GM21717 (cell line): ENCODE data around the gene ADRB1.

Experiments
- ATAC-seq: cut with Tn5 transposase; IDR thresholded peaks from one replicate; pipeline ENCODE4 v1.9.1; 2021; ENCODE audit warnings: mild to moderate bottlenecking, moderate library complexity; ENCODE audit not compliant: unreplicated experiment

ADRB1 gene

GRCh38 chr10:114043532-114044246 lies at the start of gene ADRB1:
Gene ADRB1 (plus strand): TSS chr10:114043866. CDS start chr10:114044133, 267 bp downstream.
- ATAC-seq, result no peak

GRCh38 chr10:113995201-113995600 lies 48.5 kb upstream of the ADRB1 start:
- no peak for ATAC-seq

- ATAC-seq, result no peak
Measured at GRCh38 chr10:113997428-113997827, 46.2 kb upstream of the ADRB1 start.

- ATAC-seq, result no peak
Measured at GRCh38 chr10:113999531-113999930, 44.1 kb upstream of the ADRB1 start.

GRCh38 chr10:114000457-114001010 lies 43.1 kb upstream of the ADRB1 start:
- no peak for ATAC-seq

- ATAC-seq, result no peak
Measured at GRCh38 chr10:114002422-114002821, 41.2 kb upstream of the ADRB1 start.

- no peak for ATAC-seq
Measured at GRCh38 chr10:114003161-114003941, 40.3 kb upstream of the ADRB1 start.

- ATAC-seq, result no peak
Measured at GRCh38 chr10:114009281-114009996, 34.2 kb upstream of the ADRB1 start.

- ATAC-seq, result no peak
Measured at GRCh38 chr10:114010316-114010715, 33.4 kb upstream of the ADRB1 start.

GRCh38 chr10:114012650-114013049 lies 31.0 kb upstream of the ADRB1 start:
- no peak for ATAC-seq

GRCh38 chr10:114015708-114016107 lies 28.0 kb upstream of the ADRB1 start:
- ATAC-seq, result no peak

GRCh38 chr10:114017271-114017670 lies 26.4 kb upstream of the ADRB1 start:
- ATAC-seq, result no peak

- no peak for ATAC-seq
Measured at GRCh38 chr10:114017873-114018272, 25.8 kb upstream of the ADRB1 start.

- no peak for ATAC-seq
Measured at GRCh38 chr10:114019226-114019625, 24.4 kb upstream of the ADRB1 start.

GRCh38 chr10:114021154-114021553 lies 22.5 kb upstream of the ADRB1 start:
- no peak for ATAC-seq

GRCh38 chr10:114021717-114022680 lies 21.7 kb upstream of the ADRB1 start:
- ATAC-seq, result no peak

GRCh38 chr10:114022766-114023597 lies 20.7 kb upstream of the ADRB1 start:
- ATAC-seq, result no peak

GRCh38 chr10:114024876-114025610 lies 18.6 kb upstream of the ADRB1 start:
- ATAC-seq, result peak; percentile 64
